Activated CD8-positive, alpha-beta memory T cell treated with anti-CD3 and anti-CD28 coated beads, Interleukin-2, amount 50 U/mL, for 1 hour (primary cell): Measurements from ENCODE around the gene NDUFA13.

ENCODE experiments used
- DNase-seq: peaks from one replicate; pipeline ENCODE4 v3.0.0-alpha.2; 2020; ENCODE audit errors: extremely low read depth

NDUFA13 gene

DNA sequence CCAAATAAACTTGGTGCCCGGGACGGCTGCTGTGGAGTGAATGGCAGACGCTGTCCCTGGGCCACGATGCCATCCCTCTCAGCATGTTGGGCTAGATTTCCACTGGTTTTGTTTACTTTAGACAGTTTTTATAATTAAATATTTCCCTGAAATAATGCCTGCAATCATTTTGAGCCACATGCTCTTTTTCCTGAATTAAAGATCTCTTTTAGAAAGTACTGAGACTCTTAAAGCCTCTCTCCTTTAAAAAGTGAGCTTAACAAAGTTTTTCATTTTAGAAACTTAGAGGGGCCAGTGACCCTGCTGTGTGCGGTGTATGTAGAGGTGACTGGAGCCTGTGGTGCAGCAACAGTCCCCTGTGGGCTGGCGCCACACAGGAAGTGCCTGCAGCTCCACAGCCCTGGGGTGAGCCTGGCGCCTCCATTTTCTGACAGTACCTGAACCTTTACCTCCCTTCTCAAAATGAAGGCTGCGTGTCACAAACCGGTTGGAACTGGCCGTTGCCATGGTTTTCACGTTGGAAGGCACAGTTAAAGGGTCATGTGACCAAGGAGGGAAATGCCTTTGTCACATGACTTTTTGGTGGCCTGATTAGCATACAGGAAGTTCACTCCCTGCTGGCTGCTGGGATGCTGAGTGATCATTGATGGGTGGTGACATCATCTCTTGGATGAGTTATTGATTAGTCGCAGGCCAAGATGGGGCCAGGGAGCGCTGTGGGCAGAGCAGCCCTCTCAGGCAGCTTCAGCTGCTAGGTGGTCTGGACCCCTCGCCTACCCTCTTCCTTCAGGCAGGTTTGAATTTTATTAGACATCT, 26.9 kb upstream of the NDUFA13 start:
- DNase-seq = peak; percentile 76

GRCh38 chr19:19489804-19490204, 26.2 kb upstream of the NDUFA13 start:
- no peak for DNase-seq

- peak; percentile 53 for DNase-seq
Observed at GRCh38 chr19:19490214-19490968, 25.6 kb upstream of the NDUFA13 start.

DNA sequence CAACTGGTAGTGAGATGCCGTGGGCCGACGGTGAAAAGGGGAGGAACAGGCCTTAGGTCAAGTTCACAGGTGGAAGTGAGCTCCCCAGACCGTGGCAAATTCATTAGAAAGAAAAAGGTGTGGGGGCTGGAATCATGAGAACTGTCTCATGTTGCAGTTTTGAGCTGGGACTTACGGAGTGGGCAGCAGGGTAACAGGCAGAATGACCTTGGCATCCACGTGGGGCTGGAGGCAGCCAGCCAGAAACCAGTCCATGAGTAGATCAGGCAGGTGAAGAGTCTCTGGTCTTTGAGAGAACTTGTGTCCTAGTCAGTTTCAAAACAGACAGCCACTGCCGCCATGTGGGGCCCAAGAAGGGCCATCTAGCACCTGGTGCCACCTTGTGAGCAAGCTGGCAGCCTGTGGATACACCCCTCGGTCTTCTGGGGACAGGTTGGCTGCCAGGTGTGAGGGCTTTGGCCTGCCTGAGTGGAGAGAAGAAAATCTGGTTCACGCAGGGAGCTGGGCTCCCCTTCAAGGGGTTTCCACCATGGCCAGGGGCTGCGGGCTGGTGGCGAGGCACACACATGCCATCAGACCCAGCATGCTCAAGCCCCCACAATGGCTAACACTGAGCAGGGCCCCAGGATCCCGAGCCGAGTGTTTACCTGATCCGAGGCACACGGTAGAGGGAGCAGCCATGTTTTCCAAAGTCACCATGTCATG, 24.6 kb upstream of the NDUFA13 start:
- DNase-seq = no peak

DNA sequence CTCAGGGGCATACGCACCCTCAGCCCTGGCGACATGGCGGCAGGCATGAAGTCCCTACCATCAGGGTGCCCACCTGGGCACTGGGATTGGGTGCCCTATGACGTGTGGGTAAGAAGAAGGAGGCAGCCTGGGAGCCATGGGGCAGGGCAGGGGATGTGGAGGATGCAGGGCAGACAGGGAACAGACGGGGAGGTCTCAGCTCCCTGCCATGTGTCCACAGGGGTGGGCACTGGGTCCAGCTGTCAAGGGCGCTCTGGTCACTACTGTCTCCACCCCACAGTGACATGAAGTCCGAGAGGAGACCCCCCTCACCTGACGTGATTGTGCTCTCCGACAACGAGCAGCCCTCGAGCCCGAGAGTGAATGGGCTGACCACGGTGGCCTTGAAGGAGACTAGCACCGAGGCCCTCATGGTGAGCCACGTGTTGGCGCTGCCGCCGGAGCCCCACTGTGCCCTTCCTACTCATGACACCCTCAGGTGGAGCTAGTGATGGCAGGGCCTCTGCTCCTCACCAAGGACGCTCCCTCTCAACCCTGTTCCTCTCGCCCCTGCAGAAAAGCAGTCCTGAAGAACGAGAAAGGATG, 23.9 kb upstream of the NDUFA13 start:
- no peak for DNase-seq

GRCh38 chr19:19493841-19494546, 22.0 kb upstream of the NDUFA13 start:
- DNase-seq = no peak

DNA sequence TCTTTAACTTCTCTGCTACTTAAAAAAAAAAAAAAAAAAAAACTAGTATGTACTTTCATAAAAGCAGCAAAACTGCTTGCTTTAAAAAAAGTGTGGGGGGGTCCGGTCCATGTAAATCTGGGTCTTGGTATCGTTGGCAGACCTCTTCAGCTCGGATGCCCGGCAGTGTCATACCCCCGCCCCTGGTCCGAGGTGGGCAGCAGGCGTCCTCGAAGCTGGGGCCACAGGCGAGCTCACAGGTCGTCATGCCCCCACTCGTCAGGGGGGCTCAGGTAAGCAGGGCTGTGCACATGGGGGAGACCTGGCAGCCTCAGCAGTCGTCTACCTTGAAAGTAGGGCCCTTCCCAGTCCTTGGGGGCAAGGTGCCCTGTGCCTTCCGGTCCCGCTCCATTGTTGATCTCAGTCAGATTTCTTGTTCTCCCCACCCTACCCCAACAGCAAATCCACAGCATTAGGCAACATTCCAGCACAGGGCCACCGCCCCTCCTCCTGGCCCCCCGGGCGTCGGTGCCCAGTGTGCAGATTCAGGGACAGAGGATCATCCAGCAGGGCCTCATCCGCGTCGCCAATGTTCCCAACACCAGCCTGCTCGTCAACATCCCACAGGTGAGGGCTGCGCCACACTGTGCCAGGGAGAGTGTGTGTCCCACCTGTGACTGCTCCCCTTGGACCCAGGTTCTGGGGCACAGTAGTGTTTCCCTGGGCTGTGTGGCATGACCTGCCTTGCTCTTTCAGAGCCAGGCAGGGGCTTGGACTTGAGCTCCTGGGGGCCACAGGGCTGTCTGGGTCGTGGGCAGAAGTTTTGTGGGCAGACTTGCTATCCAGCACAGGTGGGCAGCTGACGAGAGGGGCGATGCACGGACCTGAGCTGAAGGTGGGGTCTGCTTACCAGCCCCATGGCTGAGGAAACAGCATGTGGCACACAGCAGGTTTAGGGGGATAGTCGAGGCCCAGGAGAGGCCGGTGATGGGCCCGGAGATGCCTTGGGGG, 20.1 kb upstream of the NDUFA13 start:
- no peak for DNase-seq

DNA sequence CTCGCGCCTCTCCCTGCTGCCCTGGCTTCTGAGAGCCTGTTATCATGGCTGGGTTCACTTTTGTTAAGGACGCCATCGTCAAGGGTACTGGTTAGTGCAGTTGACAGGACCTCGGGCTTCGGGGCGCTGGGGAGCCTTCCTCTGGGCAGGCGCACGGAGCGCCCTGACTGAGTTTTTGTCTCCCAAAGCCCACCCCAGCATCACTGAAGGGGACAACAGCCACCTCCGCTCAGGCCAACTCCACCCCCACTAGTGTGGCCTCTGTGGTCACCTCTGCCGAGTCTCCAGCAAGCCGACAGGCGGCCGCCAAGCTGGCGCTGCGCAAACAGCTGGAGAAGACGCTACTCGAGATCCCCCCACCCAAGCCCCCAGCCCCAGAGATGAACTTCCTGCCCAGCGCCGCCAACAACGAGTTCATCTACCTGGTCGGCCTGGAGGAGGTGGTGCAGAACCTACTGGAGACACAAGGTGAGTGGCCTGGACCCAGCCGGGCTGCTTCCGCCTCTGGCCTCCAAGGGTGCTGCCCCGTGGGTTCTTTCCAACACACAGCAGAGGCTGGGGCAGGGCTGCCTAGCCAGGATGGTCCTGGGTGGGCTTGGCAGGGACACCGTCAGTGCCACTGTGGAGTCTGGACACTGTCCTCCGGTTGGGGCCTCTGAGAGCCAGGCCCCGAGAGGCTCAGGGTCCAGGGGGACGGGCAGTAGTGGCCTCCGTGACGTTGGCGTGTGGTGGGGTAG, 17.6 kb upstream of the NDUFA13 start:
- no peak for DNase-seq

GRCh38 chr19:19499272-19499995, 16.6 kb upstream of the NDUFA13 start:
- DNase-seq = no peak

GRCh38 chr19:19500975-19501644, 14.9 kb upstream of the NDUFA13 start:
- DNase-seq = no peak

- no peak for DNase-seq
Observed at GRCh38 chr19:19501798-19502197, 14.2 kb upstream of the NDUFA13 start.

DNA sequence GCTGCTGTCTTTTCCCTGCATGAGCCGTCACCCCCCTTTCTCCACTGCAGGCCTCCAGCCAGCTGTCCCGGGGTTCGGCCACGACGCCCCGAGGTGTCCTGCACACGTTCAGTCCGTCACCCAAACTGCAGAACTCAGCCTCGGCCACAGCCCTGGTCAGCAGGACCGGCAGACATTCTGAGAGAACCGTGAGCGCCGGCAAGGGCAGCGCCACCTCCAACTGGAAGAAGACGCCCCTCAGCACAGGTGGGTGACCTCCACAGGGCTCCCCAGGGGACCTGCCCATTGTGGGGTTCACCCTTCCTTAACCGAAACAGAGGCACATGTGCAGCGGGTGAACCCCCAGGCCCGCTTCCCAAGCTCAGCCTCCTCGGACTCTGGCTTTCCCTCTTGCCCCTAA, 13.7 kb upstream of the NDUFA13 start:
- no peak for DNase-seq

- no peak for DNase-seq
Observed at GRCh38 chr19:19502808-19503602, 13.0 kb upstream of the NDUFA13 start.

DNA sequence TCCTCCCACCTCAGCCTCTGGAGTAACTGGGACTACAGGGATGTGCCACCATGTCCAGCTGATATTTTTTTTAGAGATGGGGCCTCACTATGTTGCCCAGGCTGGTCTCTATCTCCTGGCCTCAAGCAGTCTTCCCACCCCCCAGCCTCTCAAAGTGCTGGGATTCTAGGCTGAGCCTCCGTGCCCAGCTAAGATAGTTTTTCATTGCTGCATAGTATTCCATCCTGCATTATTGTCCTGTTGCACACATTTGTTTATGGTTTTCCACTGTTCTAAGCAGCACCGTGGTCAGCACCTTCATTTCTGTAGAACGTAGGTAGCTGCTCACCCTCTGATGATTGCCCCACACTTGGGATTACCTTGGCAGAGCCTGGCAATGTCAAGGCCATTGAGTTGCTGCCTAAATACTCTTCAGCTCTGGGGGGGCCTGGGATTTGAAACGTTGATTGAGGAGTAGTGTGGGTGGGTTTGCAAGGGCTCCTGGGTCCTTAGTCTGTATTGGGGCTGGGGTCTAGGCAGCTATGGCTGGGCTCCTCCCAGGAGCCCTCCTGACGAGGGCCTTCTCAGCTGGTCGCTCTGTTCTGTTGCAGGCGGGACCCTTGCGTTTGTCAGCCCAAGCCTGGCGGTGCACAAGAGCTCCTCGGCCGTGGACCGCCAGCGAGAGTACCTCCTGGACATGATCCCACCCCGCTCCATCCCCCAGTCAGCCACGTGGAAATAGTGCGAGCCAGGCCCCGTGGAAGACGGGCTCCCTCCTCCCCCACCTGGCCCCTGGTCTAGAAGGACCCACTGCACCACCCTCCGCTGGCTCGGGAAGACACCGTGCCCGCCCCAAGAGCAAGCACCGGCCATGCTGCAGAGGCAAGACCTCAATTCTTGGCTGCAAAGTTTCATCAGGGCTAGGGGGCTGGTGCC, 11.0 kb upstream of the NDUFA13 start:
- no peak for DNase-seq

GRCh38 chr19:19505669-19506326, 10.2 kb upstream of the NDUFA13 start:
- DNase-seq = no peak

DNA sequence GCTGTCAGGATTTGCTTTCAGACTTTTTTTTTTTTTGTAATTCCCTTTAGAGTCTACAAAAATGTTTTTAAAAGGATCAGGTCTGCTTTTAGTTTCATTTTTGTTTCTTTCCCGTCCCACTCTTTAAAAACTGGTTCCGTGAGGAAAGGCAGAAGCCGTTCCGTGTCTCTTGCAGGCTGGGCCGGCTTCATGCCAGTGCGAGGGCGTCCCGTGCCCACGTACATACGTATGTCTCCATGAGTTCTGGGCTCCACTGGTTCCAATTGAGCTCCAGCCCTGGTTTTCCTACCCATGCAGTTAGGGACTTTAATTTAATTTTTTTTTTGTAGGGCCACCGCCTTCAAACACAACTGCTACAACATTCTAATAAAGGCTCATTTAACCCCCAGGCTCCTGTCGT, 9.4 kb upstream of the NDUFA13 start:
- DNase-seq = no peak
